ENCODE data around the gene MESD. TPM values are rescaled to one million over a fixed set of nuclear protein-coding genes. Genes with fewer than 3 reads are reported as not detected.

Gene MESD
- polyA plus RNA-seq, 1 donor from 2014 or later: 16.3 TPM

GRCh38 chr15:80998251-80998650 is 8.6 kb upstream of the MESD start:
- Histone ChIP-seq H3K4me3 (ENCODE audit: low read length) (no peak overlapping the region), H4K20me1 (ENCODE audit: insufficient read depth) (no peaks in the 10 kb centered on the region)
- TF ChIP-seq TAF1 (IDR thresholded peaks at IDR 0.05; ENCODE audit: low read depth): no peak

DNA sequence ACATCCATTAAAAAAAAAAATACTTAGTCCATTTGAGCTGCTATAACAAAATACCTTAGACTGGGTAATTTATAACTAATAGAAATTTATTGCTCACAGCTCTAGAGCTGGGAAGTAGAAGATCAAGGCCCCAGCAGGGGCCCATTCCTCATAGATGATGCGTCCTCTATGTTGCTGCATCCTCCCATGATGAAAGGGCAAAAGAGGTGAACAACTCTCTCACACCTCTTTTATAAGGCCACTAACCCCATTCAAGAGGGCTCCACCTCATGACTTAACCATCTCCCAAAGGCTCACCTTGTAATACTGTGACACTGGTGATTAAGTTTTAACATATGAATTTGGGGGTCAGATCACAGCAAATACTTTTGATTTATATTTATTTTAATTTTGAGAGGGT is 8.1 kb upstream of the MESD start:
- Histone ChIP-seq H3K9me2 (ENCODE audit: insufficient read depth, low read length) (no peaks in the 10 kb centered on the region), H3K9ac (ENCODE audit: low read length) (no peak overlapping the region), H2AFZ (ENCODE audit: low read depth, low read length) (no peak overlapping the region), H3K27me3 (ENCODE audit: insufficient read depth, low read depth, low read length) (no peaks in the 10 kb centered on the region), H4K20me1 (ENCODE audit: insufficient read depth) (no peaks in the 10 kb centered on the region), H3K27ac (ENCODE audit: low read length) (no peak overlapping the region), H3K79me2 (replicated peaks; ENCODE audit: insufficient read depth, low read length) (no peaks in the 10 kb centered on the region), H3K36me3 (ENCODE audit: insufficient read depth, low read length) (no peaks in the 10 kb centered on the region), H3K9me3 (ENCODE audit: low read length) (no peaks in the 10 kb centered on the region), H3F3A (ENCODE audit: insufficient read depth, low read length, poor library complexity, severe bottlenecking) (no peaks in the 10 kb centered on the region), H3K4me3 (ENCODE audit: low read length) (no peak overlapping the region), H3K4me2 (ENCODE audit: low read length) (no peak overlapping the region)
- TF ChIP-seq CTCF (IDR thresholded peaks at IDR 0.05; ENCODE audit: poor library complexity, severe bottlenecking): no peak
- no peak for TF ChIP-seq EP300 (conservative IDR thresholded peaks at IDR 0.05; ENCODE audit: poor library complexity, severe bottlenecking)
- no peak for TF ChIP-seq RAD21 (conservative IDR thresholded peaks at IDR 0.05)
- no peak for TF ChIP-seq POLR2AphosphoS5 (IDR thresholded peaks at IDR 0.05)
- no peak for TF ChIP-seq TAF1 (IDR thresholded peaks at IDR 0.05; ENCODE audit: low read depth)

More at GRCh38 chr15:80998251-80998650, 8.6 kb upstream of the MESD start:
- H3K79me2 ChIP-seq (replicated peaks; ENCODE audit: insufficient read depth, low read length): peaks cover 1% of the 10 kb centered on the region
- no peaks in the 10 kb centered on the region for H3F3A ChIP-seq (ENCODE audit: insufficient read depth, low read length, poor library complexity, severe bottlenecking)
- H3K9me2 ChIP-seq (ENCODE audit: insufficient read depth, low read length): no peaks in the 10 kb centered on the region
- no peak overlapping the region for H3K9ac ChIP-seq (ENCODE audit: low read length)
- H2AFZ ChIP-seq (ENCODE audit: low read depth, low read length): no peak overlapping the region
- H3K4me2 ChIP-seq (ENCODE audit: low read length): no peak overlapping the region
- H3K27ac ChIP-seq (ENCODE audit: low read length): no peak overlapping the region
- no peaks in the 10 kb centered on the region for H3K9me3 ChIP-seq (ENCODE audit: low read length)
- H3K36me3 ChIP-seq (ENCODE audit: insufficient read depth, low read length): no peaks in the 10 kb centered on the region
- no peaks in the 10 kb centered on the region for H3K27me3 ChIP-seq (ENCODE audit: insufficient read depth, low read depth, low read length)

GRCh38 chr15:80996247-80996646 is 6.6 kb upstream of the MESD start:
- no peaks in the 10 kb centered on the region for H4K20me1 ChIP-seq (ENCODE audit: insufficient read depth)
- no peaks in the 10 kb centered on the region for H3K36me3 ChIP-seq (ENCODE audit: insufficient read depth, low read length)
- H3K79me2 ChIP-seq (replicated peaks; ENCODE audit: insufficient read depth, low read length): no peaks in the 10 kb centered on the region
- H3K9me2 ChIP-seq (ENCODE audit: insufficient read depth, low read length): no peaks in the 10 kb centered on the region
- H2AFZ ChIP-seq (ENCODE audit: low read depth, low read length): no peak overlapping the region
- H3K4me2 ChIP-seq (ENCODE audit: low read length): no peak overlapping the region
- no peaks in the 10 kb centered on the region for H3F3A ChIP-seq (ENCODE audit: insufficient read depth, low read length, poor library complexity, severe bottlenecking)
- no peak overlapping the region for H3K27ac ChIP-seq (ENCODE audit: low read length)
- no peak overlapping the region for H3K9ac ChIP-seq (ENCODE audit: low read length)
- H3K9me3 ChIP-seq (ENCODE audit: low read length): no peaks in the 10 kb centered on the region
- TF ChIP-seq EP300 (conservative IDR thresholded peaks at IDR 0.05; ENCODE audit: poor library complexity, severe bottlenecking) (no peak), CTCF (IDR thresholded peaks at IDR 0.05; ENCODE audit: poor library complexity, severe bottlenecking) (peak; percentile 27), SMC3 (conservative IDR thresholded peaks at IDR 0.05; ENCODE audit: poor library complexity) (no peak)
- H3K27me3 ChIP-seq (ENCODE audit: insufficient read depth, low read depth, low read length): no peaks in the 10 kb centered on the region
- no peak overlapping the region for H3K4me3 ChIP-seq (ENCODE audit: low read length)
